PC-3 (cell line): ENCODE results near the gene RBM20.

ENCODE experiments used
- EZH2 ChIP-seq: fragments of 300-600 bp; sonication (generic); IDR thresholded peaks from one replicate; pipeline ENCODE4 v1.6.1; 2017; ENCODE audit warnings: antibody characterized with exemption, mild to moderate bottlenecking, low read length; ENCODE audit not compliant: unreplicated experiment
- TF ChIP-seq, protein P1 (sequence below): fragments of 300-600 bp; sonication (generic); conservative IDR thresholded peaks from 2 replicates; pipeline ENCODE4 v1.5.1; 2017; ENCODE audit warnings: antibody characterized with exemption, low read depth, mild to moderate bottlenecking, low read length

DNA sequence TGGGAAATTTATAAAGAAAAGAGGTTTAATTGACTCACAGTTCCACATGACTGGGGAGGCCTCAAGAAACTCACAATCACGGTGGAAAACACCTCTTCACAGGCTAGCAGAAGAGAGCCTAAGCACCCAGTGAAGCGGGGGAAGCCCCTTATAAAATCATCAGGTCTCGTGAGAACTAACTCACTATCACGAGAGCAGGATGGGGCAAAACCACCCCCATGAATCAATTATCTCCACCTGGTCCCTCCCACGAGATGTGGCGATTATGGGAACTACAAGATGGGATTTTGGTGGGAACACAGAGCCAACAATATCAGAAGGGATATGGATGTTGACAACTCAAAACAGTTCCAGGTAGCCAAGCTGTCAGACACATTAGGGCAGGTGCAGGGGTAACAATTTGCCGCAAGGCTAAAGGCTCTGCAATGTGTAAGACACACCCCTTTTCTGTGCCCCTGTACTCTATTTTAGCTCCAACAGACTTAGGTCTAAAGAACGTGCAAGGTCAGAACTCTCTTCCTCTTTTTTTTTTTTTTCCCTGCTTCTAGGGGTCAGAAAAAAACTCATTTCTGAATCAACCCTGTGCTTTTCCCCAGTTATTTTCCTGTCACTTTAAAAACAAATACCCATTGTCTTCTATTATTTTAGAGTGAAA is 30.7 kb upstream of the RBM20 start:
- TF ChIP-seq, protein P1, sequence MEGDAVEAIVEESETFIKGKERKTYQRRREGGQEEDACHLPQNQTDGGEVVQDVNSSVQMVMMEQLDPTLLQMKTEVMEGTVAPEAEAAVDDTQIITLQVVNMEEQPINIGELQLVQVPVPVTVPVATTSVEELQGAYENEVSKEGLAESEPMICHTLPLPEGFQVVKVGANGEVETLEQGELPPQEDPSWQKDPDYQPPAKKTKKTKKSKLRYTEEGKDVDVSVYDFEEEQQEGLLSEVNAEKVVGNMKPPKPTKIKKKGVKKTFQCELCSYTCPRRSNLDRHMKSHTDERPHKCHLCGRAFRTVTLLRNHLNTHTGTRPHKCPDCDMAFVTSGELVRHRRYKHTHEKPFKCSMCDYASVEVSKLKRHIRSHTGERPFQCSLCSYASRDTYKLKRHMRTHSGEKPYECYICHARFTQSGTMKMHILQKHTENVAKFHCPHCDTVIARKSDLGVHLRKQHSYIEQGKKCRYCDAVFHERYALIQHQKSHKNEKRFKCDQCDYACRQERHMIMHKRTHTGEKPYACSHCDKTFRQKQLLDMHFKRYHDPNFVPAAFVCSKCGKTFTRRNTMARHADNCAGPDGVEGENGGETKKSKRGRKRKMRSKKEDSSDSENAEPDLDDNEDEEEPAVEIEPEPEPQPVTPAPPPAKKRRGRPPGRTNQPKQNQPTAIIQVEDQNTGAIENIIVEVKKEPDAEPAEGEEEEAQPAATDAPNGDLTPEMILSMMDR, result no peak
- TF ChIP-seq EZH2, result no peak
